Astrocyte of the spinal cord (primary cell): ENCODE results near the gene GALNT14.

Source experiments
- DNase-seq: peaks from one replicate; pipeline ENCODE4 v3.0.0; 2011; ENCODE audit warnings: low read depth, low spot score
- H3K4me3 ChIP-seq: 2 replicates; pipeline ENCODE4 v1.5.1; 2011; ENCODE audit warnings: low read depth, mild to moderate bottlenecking, low read length, moderate library complexity
- CTCF ChIP-seq: IDR thresholded peaks from 2 replicates; pipeline ENCODE4 v1.5.1; 2012; ENCODE audit warnings: low read depth, mild to moderate bottlenecking, low read length, inconsistent platforms
- in situ Hi-C: cut with HindIII; loops from 2 replicates; pipeline ENCODE4 v1.10.0; 2017; ENCODE audit warnings: low sequenced_read_pairs

The GALNT14 gene

GRCh38 chr2:30997979-30998378, 140.3 kb downstream of the GALNT14 start:
- in situ Hi-C loops = no loop called here
- no peak for TF ChIP-seq CTCF
- DNase-seq = no peak
- no peak overlapping the region for H3K4me3 ChIP-seq

GRCh38 chr2:30994227-30995056, 143.8 kb downstream of the GALNT14 start:
- H3K4me3 ChIP-seq = no peak overlapping the region
- no peak for TF ChIP-seq CTCF
- DNase-seq = no peak
- in situ Hi-C loops = no loop called here

GRCh38 chr2:30992781-30993180, 145.5 kb downstream of the GALNT14 start:
- no peak overlapping the region for H3K4me3 ChIP-seq
- in situ Hi-C loops = no loop called here
- no peak for TF ChIP-seq CTCF
- DNase-seq = no peak

- no peak for TF ChIP-seq CTCF
- no peak overlapping the region for H3K4me3 ChIP-seq
- no peak for DNase-seq
- in situ Hi-C loops = no loop called here
Measured at GRCh38 chr2:30990671-30991070, 147.6 kb downstream of the GALNT14 start.

GRCh38 chr2:30990176-30990575, 148.1 kb downstream of the GALNT14 start:
- no peak overlapping the region for H3K4me3 ChIP-seq
- TF ChIP-seq CTCF = no peak
- in situ Hi-C loops = no loop called here
- no peak for DNase-seq

- no peak for TF ChIP-seq CTCF
- in situ Hi-C loops = no loop called here
- no peak for DNase-seq
- H3K4me3 ChIP-seq = no peak overlapping the region
Measured at GRCh38 chr2:30989746-30990145, 148.5 kb downstream of the GALNT14 start.
